Right lobe of liver (tissue), 4 donors: Measurements from ENCODE around the gene METTL6.

Source experiments
- CTCF ChIP-seq, 4 donors: fragments of 200-600 bp in 3 of 4; fragments of 450-650 bp in 1 of 4; IDR thresholded peaks; one replicate each; pipeline versions ENCODE4 v1.5.1 to v1.8.0; 2016 to 2022; ENCODE audit warnings: antibody characterized with exemption in 4 of 4, mild to moderate bottlenecking in 2 of 4
- POLR2A ChIP-seq: fragments of 450-650 bp; IDR thresholded peaks from one replicate; pipeline ENCODE4 v1.6.1; 2017; ENCODE audit warnings: antibody characterized with exemption, mild to moderate bottlenecking
- donor health status: DM: no; HTN: no; CAD: no.
- donor health status: DM: no; HTN: no; CAD: no.
- donor health status: DM: no; HTN: yes; CAD: no.

- no peak for TF ChIP-seq CTCF (IDR thresholded peaks at IDR 0.05)
- no peak for TF ChIP-seq POLR2A
These were observed 51.8 kb downstream of the METTL6 start for GRCh38 chr3:15375461-15376000.
